ENCODE measurements around the gene C5orf24. TPM values are rescaled to one million over a fixed set of nuclear protein-coding genes. Genes with fewer than 3 reads are reported as not detected.

The C5orf24 gene
- total RNA-seq, 2 donors from 2014 or later = 33.7 to 34.9 TPM

DNA sequence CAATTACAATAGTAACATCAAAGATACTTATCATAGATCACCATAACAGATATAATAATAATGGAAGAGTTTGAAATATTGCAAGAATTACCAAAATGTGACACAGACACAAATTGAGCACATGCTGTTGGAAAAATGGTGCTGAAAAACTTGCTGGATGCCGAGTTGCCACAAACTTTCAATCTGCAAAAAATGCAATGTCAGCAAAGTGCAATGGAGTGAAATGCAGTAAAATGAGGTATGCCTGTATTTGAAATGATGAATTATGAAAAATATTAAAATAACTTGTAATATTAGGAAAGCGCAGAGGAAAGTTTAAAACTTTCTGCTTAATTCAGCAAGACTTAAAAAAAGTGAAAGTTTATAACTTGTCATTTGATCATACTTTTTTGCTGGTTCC lies 47.2 kb downstream of the C5orf24 start:
- no peak for TF ChIP-seq CTCF (IDR thresholded peaks at IDR 0.05)
- DNase-seq (ENCODE audit: low spot score) = no peak
- no peaks in the 10 kb centered on the region for H3K27me3 ChIP-seq
- no peak overlapping the region for H3K4me3 ChIP-seq
- no peaks in the 10 kb centered on the region for H3K4me1 ChIP-seq
- H3K9me3 ChIP-seq = no peaks in the 10 kb centered on the region
- H3K27ac ChIP-seq = no peak overlapping the region
- peaks cover 28% of the 10 kb centered on the region for H3K36me3 ChIP-seq

GRCh38 chr5:134893748-134894505 lies 48.2 kb downstream of the C5orf24 start:
- H3K36me3 ChIP-seq = peaks cover 19% of the 10 kb centered on the region
- DNase-seq (ENCODE audit: low spot score) = no peak
- H3K27me3 ChIP-seq = no peaks in the 10 kb centered on the region

DNA sequence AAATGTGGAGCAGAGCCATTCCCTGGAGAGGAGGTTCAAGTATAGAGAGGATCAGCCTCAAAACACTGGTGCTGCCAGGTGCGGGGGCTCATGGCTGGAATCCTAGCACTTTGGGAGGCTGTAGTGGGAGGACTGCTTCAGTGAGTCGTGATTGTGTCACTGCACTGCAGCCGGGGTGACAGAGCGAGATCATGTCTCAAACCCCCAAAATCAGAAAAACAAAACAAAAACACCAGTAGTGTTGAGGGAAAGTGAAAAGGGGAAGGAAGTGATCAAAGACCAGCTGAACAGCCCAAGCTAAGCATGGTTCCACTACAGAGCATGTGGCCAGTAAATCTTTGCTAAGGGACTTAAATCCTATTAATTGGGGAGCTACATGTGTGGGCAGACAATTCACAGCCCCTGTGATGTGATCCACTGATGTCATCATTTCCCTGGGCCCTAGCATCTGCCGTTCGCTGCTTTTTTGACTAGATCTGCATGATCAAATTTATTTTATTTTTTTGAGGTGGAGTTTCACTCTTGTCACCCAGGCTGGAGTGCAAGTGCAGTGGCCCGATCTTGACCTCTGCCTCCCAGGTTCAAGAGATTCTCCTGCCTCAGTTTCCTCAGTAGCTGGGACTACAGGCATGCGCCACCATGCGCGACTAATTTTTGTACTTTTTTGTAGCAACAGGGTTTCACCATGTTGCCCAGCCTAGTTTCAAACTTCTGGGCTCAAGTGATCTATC lies 56.5 kb downstream of the C5orf24 start:
- Histone ChIP-seq H3K4me1 (no peaks in the 10 kb centered on the region), H3K4me3 (no peak overlapping the region), H3K36me3 (peaks cover 19% of the 10 kb centered on the region), H3K9me3 (no peaks in the 10 kb centered on the region), H3K27ac (no peak overlapping the region), H3K27me3 (no peaks in the 10 kb centered on the region)
- no peak for DNase-seq (ENCODE audit: low spot score)
- no peak for TF ChIP-seq CTCF (IDR thresholded peaks at IDR 0.05)

More at GRCh38 chr5:134893748-134894505, 48.2 kb downstream of the C5orf24 start:
- TF ChIP-seq CTCF (IDR thresholded peaks at IDR 0.05) = no peak
- no peak overlapping the region for H3K27ac ChIP-seq
- H3K4me3 ChIP-seq = no peak overlapping the region
- H3K9me3 ChIP-seq = no peaks in the 10 kb centered on the region
- no peaks in the 10 kb centered on the region for H3K4me1 ChIP-seq

DNA sequence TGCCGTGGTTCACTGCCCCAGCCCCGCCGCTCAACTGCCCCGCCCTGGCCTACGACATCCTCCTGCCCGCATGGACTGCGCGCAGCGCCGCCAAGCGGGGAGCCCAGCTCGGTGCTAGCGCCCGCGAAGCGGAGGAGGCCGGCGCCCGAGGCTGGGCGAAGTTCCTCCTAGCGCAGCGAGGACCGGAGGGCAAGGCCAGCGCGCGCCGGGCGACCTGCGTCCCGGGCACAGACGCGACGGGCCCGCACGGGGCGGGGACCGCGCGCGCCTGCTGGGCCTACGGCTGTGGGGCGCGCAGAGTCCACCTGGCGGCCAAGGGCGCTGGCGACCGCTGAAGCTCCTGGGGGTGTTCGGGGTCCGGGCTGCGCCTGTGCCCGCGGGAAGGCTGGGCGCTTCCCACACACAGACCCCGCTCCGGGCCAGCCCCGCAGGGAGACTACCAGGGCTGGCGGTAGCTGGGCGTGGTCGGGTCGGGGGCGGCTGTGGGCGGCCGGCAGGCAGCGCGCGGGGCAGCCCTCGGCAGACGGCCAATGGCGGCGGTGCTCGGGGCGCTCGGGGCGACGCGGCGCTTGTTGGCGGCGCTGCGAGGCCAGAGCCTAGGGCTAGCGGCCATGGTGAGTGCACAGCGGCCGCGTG lies 59.0 kb downstream of the C5orf24 start, which contains the start of gene PCBD2:
Gene PCBD2, plus strand, starts transcription at position 522 of the 636 bp plus-strand sequence. Its CDS starts 9 bp downstream, at position 531.
- H3K27ac ChIP-seq = peak within 1 kb of the TSS; percentile 94 to 100
- peaks cover 8% of the 10 kb centered on the region for H3K36me3 ChIP-seq
- H3K9me3 ChIP-seq = no peaks in the 10 kb centered on the region
- no peaks in the 10 kb centered on the region for H3K27me3 ChIP-seq
- TF ChIP-seq CTCF (IDR thresholded peaks at IDR 0.05) = peak; percentile 91 to 96
- peak; percentile 86 for DNase-seq (ENCODE audit: low spot score)
- no peaks in the 10 kb centered on the region for H3K4me1 ChIP-seq
- peak within 1 kb of the TSS; percentile 65 to 71 for H3K4me3 ChIP-seq

DNA sequence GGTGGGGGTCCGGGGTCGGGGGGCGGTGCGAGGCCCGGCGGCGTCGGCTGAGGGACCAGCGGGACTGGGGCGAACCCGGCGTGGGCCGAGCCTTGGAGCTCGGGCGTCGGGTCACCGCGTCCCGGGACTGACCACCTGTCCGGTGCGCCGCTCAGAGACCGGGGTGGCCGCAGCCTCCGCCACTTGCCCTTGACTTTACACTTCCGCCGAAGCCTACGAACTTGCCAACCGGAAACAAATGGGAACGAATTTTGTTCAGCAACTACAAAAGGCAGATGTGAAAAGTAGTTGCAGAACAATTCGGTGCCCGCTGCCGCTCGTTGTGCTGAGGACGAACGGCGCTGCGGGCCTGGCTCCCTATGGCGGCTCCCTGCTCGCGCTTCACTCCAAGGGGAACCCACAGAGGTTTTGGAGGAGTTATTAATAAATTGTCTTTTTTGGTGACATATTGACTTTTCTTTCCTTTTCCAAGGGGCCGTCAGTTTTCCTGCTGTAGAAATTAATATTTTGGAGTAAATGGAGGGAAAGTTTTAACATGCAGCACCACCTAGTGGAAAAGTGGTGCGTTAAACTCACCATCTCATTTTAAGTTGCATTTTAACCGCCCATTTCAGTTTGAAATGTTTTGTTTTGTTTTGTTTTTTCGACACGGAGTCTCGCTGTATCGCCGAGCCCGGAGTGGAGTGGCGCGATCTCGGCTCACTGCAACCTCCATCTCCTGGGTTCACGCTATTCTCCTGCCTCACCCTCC lies 59.7 kb downstream of the C5orf24 start:
- H3K36me3 ChIP-seq = peaks cover 2% of the 10 kb centered on the region
- H3K4me3 ChIP-seq = peak overlapping the region; percentile 65 to 71
- no peaks in the 10 kb centered on the region for H3K4me1 ChIP-seq
- H3K9me3 ChIP-seq = no peaks in the 10 kb centered on the region
- H3K27ac ChIP-seq = peak overlapping the region; percentile 94 to 100
- peak; percentile 53 to 81 for TF ChIP-seq CTCF (IDR thresholded peaks at IDR 0.05)
- DNase-seq (ENCODE audit: low spot score) = peak; percentile 70
- no peaks in the 10 kb centered on the region for H3K27me3 ChIP-seq
